HG02885 (cell line): ENCODE results near the gene NINL.
"Not testable (repeated sequence)": the region's sequence is repeated elsewhere in the genome, so short reads cannot be mapped to it uniquely, and the experiment has no call there.

Source experiments
- ATAC-seq: cut with Tn5 transposase; IDR thresholded peaks from one replicate; pipeline ENCODE4 v1.9.1; 2021; ENCODE audit warnings: mild to moderate bottlenecking; ENCODE audit not compliant: unreplicated experiment, poor library complexity

Gene NINL

DNA sequence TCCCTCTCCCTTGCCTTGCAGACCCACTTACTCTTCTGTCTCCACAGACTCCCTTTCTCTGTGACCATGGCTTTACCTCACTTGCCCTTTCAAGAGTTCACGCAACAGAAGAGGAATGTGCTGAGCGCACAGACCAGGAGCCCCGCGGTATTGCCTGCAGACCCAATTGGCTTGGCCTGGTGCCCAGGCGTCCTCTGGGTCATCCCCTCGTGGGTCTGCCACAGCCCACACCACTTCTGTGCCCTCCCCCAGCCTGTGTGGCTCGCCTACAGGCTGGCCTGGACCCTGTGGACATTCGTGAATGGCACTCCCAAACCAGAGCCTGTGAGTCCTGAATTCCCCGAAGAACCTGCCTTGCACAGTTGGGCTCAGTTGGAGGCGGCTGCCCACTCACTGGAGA is 15.3 kb upstream of the NINL start:
- no peak for ATAC-seq

DNA sequence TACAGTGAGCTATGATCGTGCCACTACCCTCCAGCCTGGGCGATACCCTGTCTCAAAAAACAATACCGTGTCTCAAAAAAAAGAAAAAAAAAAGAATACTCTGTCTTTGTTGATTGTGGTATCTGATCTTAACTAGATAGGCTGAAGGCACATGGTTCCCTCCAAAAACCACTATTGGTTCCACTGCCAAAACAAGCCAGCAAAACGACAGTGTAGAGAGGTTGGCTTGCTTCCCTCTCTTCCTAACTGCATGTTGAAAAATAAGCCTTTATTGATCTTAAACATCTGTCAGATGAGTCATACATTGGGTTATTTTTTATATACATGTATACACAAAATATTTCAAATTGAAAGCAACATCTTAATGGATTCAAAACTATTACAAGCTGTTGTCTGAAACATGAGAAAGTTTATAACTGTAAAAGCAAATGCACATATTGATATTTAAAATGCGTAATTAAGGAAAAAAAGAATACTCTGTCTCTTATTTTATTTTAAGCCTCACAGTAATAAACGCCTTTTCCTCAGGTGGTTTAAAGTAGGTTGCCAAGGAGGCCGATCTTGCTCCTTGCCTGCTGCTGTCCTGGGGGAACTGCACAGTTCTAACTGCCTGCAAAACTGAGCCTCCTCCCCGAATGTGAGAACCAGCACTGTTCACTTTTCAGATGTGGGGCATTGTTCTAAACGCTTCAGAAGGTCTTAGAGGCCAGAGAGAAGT is 7.0 kb upstream of the NINL start:
- ATAC-seq: no peak

GRCh38 chr20:25590778-25591177 is 5.4 kb upstream of the NINL start:
- not testable (repeated sequence) for ATAC-seq

DNA sequence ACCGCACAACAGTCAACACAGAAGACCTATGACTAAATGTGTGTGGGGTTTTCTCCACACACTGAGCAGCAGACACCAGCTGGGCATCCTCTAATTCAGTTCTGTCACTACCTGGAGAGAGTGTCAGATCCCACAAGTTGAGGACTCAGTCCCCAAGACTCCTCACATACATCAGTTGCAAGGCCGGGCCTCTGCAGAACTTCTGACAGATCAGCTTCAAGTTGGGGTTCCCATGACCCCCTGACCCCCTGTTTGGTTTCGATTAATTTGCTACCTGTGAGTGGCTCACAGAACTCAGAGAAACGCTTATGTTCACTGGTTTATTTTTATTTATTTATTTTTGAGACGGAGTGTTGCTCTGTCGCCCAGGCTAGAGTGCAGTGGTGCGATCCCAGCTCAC is 3.2 kb upstream of the NINL start:
- ATAC-seq: no peak

GRCh38 chr20:25587536-25587935 is 2.2 kb upstream of the NINL start:
- no peak for ATAC-seq

DNA sequence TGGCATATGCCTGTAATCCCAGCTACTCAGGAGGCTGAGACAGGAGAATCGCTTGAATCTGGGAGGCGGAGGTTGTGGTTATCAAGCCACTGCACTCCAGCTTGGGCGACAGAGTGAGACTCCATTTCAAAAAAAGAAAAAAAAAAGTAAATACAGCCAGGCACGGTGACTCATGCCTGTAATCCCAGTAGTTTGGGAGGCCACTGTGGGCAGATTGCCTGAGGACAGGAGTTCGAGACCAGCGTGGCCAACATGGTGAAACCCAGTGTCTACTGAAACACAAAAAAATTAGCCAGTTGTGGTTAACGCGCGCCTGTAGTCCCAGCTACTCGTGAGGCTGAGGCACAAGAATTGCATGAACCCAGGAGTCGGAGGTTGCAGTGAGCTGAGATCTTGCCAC is 1.5 kb upstream of the NINL start:
- no peak for ATAC-seq

DNA sequence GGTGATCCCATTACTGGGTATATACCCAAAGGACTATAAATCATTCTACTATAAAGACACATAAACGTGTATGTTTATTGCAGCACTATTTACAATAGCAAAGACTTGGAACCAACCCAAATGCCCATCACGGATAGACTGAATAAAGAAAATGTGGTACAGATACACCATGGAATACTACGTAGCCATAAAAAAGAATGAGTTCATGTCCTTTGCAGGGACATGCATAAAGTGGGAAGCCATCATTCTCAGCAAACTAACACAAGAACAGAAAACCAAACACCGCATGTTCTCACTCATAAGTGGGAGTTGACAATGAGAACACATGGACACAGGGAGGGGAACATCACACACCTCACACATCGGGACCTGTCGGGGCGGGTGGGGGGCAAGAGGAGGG is 1.7 kb downstream of the NINL start:
- not testable (repeated sequence) for ATAC-seq

- ATAC-seq: no peak
These were observed 4.6 kb downstream of the NINL start for GRCh38 chr20:25580711-25581110.

DNA sequence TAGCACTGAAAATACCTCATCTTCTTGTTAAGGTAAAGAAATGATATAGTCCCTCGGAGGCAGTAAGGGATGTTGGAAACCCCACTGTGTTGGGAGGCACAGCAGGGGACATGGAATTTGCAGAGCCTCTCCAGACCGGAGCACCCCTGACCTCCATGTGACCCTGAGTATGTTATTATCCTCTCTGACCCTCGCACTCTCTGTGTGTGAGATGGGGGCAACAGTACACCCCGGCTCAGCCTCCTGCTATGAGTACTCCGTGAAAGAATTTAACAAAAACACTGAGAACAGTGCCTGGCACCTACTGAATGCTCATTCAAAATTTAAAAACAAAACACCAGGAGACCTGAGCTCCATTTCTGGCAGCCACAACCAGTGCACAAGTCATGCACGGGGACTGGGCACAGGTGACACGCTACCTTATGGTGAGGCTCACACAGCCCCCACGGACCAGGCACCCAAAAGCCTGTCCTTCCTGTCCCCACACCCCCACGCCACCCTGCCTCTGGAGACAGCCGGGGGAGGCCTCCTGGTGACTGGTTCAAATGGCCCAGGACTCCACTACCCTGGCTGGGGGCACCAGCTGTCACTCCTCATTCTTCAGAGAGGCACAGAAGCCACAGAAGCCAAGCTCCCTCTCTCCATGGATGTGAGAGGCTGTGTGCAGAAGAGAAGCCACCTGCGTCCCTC is 6.1 kb downstream of the NINL start:
- ATAC-seq: no peak

GRCh38 chr20:25576783-25577530 is 8.4 kb downstream of the NINL start:
- no peak for ATAC-seq

DNA sequence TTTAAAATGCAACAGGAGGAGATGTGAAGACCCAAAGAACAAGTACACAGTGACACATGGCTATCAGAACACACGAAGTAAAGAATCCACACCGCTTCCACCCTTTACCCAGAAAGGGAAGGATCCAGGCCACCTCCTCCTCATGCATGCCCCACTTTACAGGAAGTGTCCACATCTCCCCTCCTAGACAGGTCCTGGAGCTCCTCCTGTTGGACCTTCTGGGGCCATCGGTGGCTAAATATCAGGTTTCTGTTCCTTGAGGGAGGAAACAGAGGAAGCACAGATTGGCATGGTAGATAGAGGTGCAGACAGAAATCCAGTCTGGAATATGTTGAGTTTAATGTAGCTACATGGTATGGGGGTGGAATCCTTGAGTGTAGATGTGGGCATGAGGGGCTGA is 10.9 kb downstream of the NINL start:
- no peak for ATAC-seq

DNA sequence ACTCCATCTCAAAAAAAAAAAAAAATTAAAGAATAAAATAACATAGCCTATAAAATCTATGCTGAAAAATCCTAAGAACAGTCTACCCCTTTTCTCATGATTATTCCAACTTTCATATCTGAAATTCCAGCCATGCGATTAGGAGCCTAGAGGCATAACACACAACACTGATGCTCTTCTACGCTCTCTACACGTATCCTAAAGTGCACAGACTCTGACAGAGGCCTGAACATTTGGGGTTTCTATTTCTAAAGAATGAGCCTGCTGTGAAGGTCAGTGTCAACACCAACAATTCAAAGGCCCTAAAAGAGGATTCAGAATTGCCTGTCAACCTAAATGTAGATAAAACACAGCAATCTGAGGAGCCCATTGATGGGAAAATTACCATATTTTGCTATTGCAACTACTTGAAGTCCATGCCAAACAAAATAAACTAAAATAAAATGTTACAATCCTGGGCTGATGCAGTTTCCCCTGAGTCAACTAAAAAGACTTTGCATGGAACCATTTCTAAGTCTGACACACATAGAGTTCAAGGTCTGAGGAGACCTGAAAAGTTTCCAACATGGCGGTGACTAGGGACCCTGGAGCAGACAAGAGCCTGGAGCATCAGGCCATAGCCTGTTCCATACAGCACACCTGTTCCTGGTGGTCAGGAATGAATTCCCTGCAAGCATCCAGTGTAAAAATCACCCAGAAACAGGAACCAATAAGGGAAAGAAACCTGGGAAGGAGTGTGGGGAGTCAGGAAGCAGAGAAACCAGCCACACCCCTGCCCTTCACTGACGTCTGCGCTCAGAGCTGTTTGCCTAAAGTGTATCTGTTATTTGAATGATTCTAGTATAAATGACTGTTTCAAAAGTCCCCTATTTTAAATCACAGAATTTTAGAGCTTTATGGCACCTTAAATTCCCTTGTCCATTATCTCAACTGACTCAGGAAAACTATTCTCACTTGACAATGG is 11.8 kb downstream of the NINL start:
- ATAC-seq: no peak

GRCh38 chr20:25571817-25572216 is 13.5 kb downstream of the NINL start:
- no peak for ATAC-seq

GRCh38 chr20:25571240-25571639 is 14.1 kb downstream of the NINL start:
- ATAC-seq: no peak

DNA sequence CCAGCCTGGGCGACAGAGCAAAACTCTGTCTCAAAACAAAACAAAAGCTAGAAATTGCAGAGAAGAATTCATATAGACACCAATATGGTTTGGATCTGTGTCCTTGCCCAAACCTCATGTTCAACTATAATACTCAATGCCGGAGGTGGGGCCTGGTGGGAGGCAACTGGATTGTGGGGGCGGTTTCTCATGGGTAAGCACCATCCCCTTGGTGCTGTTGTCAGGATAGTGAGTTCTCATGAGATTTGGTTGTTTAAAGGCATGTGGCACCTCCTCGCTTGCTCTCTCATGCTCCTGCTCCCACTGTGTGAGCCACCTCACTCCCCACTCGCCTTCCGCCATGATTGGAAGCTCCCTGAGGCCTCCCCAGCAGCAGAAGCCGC is 15.2 kb downstream of the NINL start:
- no peak for ATAC-seq

GRCh38 chr20:25567286-25567685 is 18.0 kb downstream of the NINL start:
- ATAC-seq: no peak

DNA sequence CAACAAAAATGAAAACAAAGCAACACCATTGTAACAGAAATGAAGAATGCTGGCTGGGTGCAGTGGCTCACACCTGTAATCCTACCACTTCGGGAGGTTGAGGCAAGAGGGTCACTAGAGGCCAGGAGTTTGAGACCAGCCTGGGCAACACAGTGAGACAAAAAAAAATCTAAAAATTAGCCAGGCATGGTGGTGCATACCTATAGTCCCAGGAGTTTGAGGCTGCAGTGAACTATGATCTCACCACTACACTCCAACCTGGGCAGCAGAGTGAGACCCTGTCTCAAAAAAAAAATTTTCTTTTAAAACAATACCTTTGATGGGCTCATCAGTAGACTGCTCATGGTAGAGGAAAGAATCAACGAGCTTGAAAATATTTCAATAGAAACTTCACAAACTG is 18.5 kb downstream of the NINL start:
- no peak for ATAC-seq

DNA sequence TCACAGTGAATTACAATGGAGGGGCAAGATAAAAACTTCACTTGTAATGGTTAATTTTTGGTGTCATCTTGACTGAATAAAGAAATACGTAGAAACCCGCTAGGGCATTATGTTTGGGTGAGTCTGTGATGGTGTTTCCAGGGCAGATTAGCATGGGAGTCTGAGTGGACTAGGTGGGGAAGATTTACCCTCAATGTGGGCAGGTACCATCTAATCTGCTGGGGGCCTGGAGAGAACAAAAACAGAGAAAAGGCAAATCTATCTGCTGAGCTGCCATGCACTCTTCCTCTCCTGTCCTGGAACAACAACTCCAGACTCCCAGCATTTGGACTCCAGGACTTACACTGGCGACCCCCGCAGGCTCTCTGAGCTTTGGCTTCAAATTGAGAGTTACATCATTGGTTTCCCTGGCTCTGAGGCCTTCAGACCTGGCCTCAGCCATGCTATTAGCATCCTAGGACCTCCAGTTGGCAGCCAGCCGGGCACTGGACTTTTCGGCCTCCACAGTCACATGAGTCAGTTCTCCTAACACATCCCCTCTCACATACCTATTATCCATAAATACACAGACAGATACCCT is 19.7 kb downstream of the NINL start:
- no peak for ATAC-seq

DNA sequence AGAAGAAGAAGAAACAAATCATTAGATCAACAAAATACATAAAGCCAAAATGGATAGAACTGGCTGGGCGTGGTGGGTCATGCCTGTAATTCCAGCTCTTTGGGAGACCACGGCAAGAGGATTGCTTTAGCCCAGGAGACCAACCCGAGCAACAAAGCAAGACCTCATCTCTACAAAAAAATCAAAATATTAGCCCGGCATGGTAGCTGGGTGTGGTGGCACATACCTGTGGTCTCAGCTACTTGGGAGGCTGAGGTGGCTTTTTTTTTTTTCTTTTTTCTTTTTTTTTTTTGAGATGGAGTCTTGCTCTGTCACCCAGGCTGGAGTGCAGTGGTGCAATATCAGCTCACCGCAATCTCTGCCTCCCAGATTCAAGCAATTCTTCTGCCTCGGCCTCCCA is 21.5 kb downstream of the NINL start:
- ATAC-seq: no peak

- ATAC-seq: no peak
These were observed 22.0 kb downstream of the NINL start for GRCh38 chr20:25563362-25563761.
